K562 (cell line): ENCODE results near the gene METRN. TPM values are rescaled to one million over a fixed set of nuclear protein-coding genes. Genes with fewer than 3 reads are reported as not detected.

ENCODE experiments used
- BRF1 ChIP-seq: IDR thresholded peaks from 3 replicates; pipeline ENCODE4 v1.6.1; 2011; ENCODE audit warnings: borderline replicate concordance, mild to moderate bottlenecking; ENCODE audit not compliant: insufficient read length; ENCODE audit errors: extremely low read depth
- CBX5 ChIP-seq: IDR thresholded peaks from 2 replicates; pipeline ENCODE4 v1.6.1; 2014; ENCODE audit warnings: low read depth, borderline replicate concordance
- CHAMP1 ChIP-seq: fragments of 450-650 bp; IDR thresholded peaks from 2 replicates; pipeline ENCODE4 v1.6.1; 2016; ENCODE audit warnings: mild to moderate bottlenecking
- DEAF1 ChIP-seq: fragments of 450-650 bp; formaldehyde crosslinking; IDR thresholded peaks from 2 replicates; pipeline ENCODE4 v1.4.0; 2020; ENCODE audit warnings: mild to moderate bottlenecking, moderate library complexity
- E2F4 ChIP-seq: sonication (generic); formaldehyde crosslinking; IDR thresholded peaks from 2 replicates; pipeline ENCODE4 v1.8.0; 2022; ENCODE audit warnings: mild to moderate bottlenecking, low read depth, missing genetic modification reagents
- ESRRA ChIP-seq: fragments of 450-650 bp; IDR thresholded peaks from 2 replicates; pipeline ENCODE4 v1.6.1; 2014; ENCODE audit warnings: low read depth, mild to moderate bottlenecking, moderate library complexity, borderline replicate concordance
- EWSR1 ChIP-seq: fragments of 450-650 bp; IDR thresholded peaks from 2 replicates; pipeline ENCODE4 v1.6.1; 2018; ENCODE audit warnings: borderline replicate concordance, mild to moderate bottlenecking, low read depth, moderate library complexity; ENCODE audit not compliant: partially characterized antibody
- MED1 ChIP-seq: sonication (generic); formaldehyde crosslinking; IDR thresholded peaks from 2 replicates; pipeline ENCODE4 v1.8.1; 2023; ENCODE audit warnings: missing genetic modification reagents, borderline replicate concordance
- PHF20 ChIP-seq: fragments of 450-650 bp; IDR thresholded peaks from 2 replicates; pipeline ENCODE4 v1.6.1; 2018; ENCODE audit not compliant: partially characterized antibody
- POLR3G ChIP-seq: IDR thresholded peaks from 2 replicates; pipeline ENCODE4 v1.6.1; 2011; ENCODE audit not compliant: insufficient read length, insufficient replicate concordance; ENCODE audit errors: extremely low read depth
- PRPF4 ChIP-seq: fragments of 200-400 bp; formaldehyde crosslinking; IDR thresholded peaks from one replicate; pipeline ENCODE4 v1.6.1; 2017; ENCODE audit warnings: low read length, low read depth, mild to moderate bottlenecking; ENCODE audit not compliant: insufficient read depth, poor library complexity, severe bottlenecking
- PTTG1 ChIP-seq: fragments of 450-650 bp; IDR thresholded peaks from 2 replicates; pipeline ENCODE4 v1.6.1; 2016; ENCODE audit warnings: low read depth, mild to moderate bottlenecking, missing genetic modification characterization, missing compliant biosample characterization
- SIN3B ChIP-seq: fragments of 450-650 bp; IDR thresholded peaks from 2 replicates; pipeline ENCODE4 v1.6.1; 2017; ENCODE audit warnings: low read depth, mild to moderate bottlenecking, moderate library complexity
- SMARCA4 ChIP-seq: fragments of 450-650 bp; IDR thresholded peaks from 2 replicates; pipeline ENCODE4 v1.6.1; 2016
- SREBF1 ChIP-seq: fragments of 150-350 bp; IDR thresholded peaks from 2 replicates; pipeline ENCODE4 v1.6.1; 2014; ENCODE audit warnings: antibody characterized with exemption, low read depth, low read length, borderline replicate concordance
- TCF3 ChIP-seq: sonication (generic); formaldehyde crosslinking; IDR thresholded peaks from 2 replicates; pipeline ENCODE4 v1.4.0; 2020; ENCODE audit warnings: mild to moderate bottlenecking, missing genetic modification reagents
- TEAD1 ChIP-seq, 2 experiments: fragments of 450-650 bp in 1 of 2; sonication (generic) in 1 of 2; formaldehyde crosslinking; IDR thresholded peaks; 2 replicates each; pipeline versions ENCODE4 v1.4.0 to v1.8.0; 2020 to 2022; ENCODE audit warnings: mild to moderate bottlenecking in 2 of 2, missing genetic modification reagents in 1 of 2
- WHSC1 ChIP-seq: IDR thresholded peaks from one replicate; pipeline ENCODE4 v1.6.1; 2012; ENCODE audit warnings: low read length, control low read depth, inconsistent platforms
- ZBTB5 ChIP-seq: fragments of 450-650 bp; IDR thresholded peaks from 2 replicates; pipeline ENCODE4 v1.6.1; 2017; ENCODE audit warnings: antibody characterized with exemption
- ZNF263 ChIP-seq: sonication (generic); formaldehyde crosslinking; IDR thresholded peaks from 2 replicates; pipeline ENCODE4 v1.8.0; 2022; ENCODE audit warnings: mild to moderate bottlenecking, missing genetic modification reagents, borderline replicate concordance
- polyA plus RNA-seq, 8 experiments: library from polyadenylated mRNA; depleted of rRNA in 4 of 8; stranded (reverse) in 5 of 8; unstranded in 3 of 8; fragments of >200 nt; fragmentation: Nextera tagmentation in 2 of 8; fragmentation: Illumina TruSeq in 1 of 8; extraction: Ambion mirVana in 2 of 8; extraction: Trizol in 1 of 8; gene quantifications; 2 replicates each; pipeline versions ENCODE4 v1.2.1 to v1.2.3, GENCODE V29; 2011 to 2014; ENCODE audit warnings: inconsistent platforms in 1 of 8, missing spikeins in 1 of 8
- total RNA-seq, 7 experiments: library from RNA; depleted of rRNA in 6 of 7; stranded (reverse); fragments of >200 nt in 6 of 7; fragmentation: Illumina TruSeq in 2 of 7; extraction: Trizol in 2 of 7; gene quantifications; 2 replicates each; pipeline versions ENCODE4 v1.2.1 to v1.2.3, GENCODE V29; 2011 to 2021; ENCODE audit warnings: low replicate concordance in 1 of 7

Gene METRN
- total and polyA plus RNA-seq, 9 of the 15 experiments (the other 6 are each of a cell fraction or from before 2014, with no cell fraction given) = 0.20 to 89.8 (median 15.4) TPM

GRCh38 chr16:700684-701584 lies 14.0 kb upstream of the METRN start (continued):
- TF ChIP-seq PHF20 = no peak
- TF ChIP-seq TCF3 (CRISPR knock-in tag) = no peak
- no peak for TF ChIP-seq ZNF263
- no peak for TF ChIP-seq ZBTB5
- TF ChIP-seq WHSC1 = no peak
- TF ChIP-seq EWSR1 = no peak
- peak in 1 of 2 experiments; percentile 79; a peak in 1 of 4 replicates for TF ChIP-seq TEAD1 (CRISPR knock-in tag; IDR thresholded peaks at IDR 0.05)
- TF ChIP-seq MED1 (CRISPR knock-in tag) = no peak
- no peak for TF ChIP-seq CHAMP1
- no peak for TF ChIP-seq SREBF1
- no peak for TF ChIP-seq ESRRA
- no peak for TF ChIP-seq BRF1
- TF ChIP-seq SMARCA4 = no peak
- no peak for TF ChIP-seq E2F4 (CRISPR knock-in tag)
- no peak for TF ChIP-seq DEAF1 (CRISPR knock-in tag)
- TF ChIP-seq PTTG1 (tag) = no peak
- TF ChIP-seq PRPF4 = no peak
- no peak for TF ChIP-seq CBX5
- no peak for TF ChIP-seq POLR3G
- TF ChIP-seq SIN3B = 0 out of 2 replicates have a peak, but pooled peaks have one; percentile 24
